Activated naive CD8-positive, alpha-beta T cell treated with anti-CD3 and anti-CD28 coated beads, Interleukin-2, amount 50 U/mL, for 24 hours (primary cell): ENCODE measurements around the gene PDIK1L.

Source experiments
- ATAC-seq: fragments of 150-1000 bp; cut with Tn5 transposase; one replicate; pipeline ENCODE4 v1.10.0; 2021
- DNase-seq: peaks from one replicate; pipeline ENCODE4 v3.0.0; 2021
- H3K27ac Mint-ChIP-seq: one replicate; pipeline ENCODE4 v1.8.0; 2021; ENCODE audit warnings: mild to moderate bottlenecking, mixed read lengths
- H3K27me3 Mint-ChIP-seq: one replicate; pipeline ENCODE4 v1.8.0; 2021; ENCODE audit warnings: mixed read lengths
- H3K36me3 Mint-ChIP-seq: one replicate; pipeline ENCODE4 v1.8.0; 2021; ENCODE audit warnings: low read depth, mixed read lengths
- H3K4me1 Mint-ChIP-seq: one replicate; pipeline ENCODE4 v1.8.0; 2021; ENCODE audit warnings: mixed read lengths
- H3K4me3 Mint-ChIP-seq: one replicate; pipeline ENCODE4 v1.8.0; 2021; ENCODE audit warnings: mild to moderate bottlenecking, moderate library complexity, mixed read lengths
- H3K9me3 Mint-ChIP-seq: one replicate; pipeline ENCODE4 v1.8.0; 2021; ENCODE audit warnings: mixed read lengths

Gene PDIK1L

DNA sequence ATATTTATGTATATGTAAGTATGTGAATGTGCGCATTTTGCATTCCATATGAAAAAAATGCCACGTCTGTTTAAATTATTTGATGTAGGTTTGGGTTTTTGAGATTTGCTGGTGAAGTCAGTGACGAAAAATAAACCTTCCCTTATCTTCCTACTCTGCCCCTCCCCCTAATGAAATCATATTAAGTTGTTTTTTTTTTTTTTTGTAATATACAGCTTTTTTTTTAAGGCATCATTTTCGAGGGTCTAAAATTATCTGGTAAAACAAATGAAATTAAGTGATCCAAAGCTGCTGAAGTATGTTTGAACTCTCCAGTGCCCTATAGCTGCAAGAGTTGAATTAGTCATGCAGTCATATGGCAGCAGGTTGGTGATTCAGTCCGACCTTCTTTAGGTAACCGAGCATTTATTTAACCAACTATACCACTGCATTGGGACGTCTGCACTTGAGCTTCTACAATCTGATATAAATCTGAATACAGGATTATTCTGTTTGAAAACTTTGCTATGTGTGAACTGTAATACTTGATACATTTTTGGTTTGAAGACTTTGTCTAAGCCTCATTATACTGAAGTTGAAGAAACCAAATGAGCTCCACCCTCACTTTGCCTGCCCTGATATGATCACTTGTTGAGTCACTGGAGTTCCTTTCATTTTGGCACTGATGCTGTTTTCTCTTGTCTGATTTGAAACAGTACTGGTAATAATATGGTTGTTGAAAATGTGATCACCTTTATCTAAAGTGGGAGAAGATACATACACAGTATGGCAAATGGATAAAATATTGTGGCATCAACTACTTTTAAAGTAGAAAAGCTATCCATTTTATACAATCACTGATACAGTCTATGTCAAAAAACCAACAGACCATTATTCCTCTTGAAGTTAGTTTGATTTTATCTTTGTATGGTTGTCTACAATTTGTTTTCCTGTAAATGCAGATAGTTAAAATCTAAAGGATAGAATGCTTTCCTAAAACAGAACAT, 11.7 kb downstream of the PDIK1L start:
- no peaks in the 10 kb centered on the region for H3K9me3 Mint-ChIP-seq
- peaks cover 67% of the 10 kb centered on the region for H3K4me1 Mint-ChIP-seq
- no peak overlapping the region for H3K4me3 Mint-ChIP-seq
- peaks cover 22% of the 10 kb centered on the region for H3K36me3 Mint-ChIP-seq
- ATAC-seq (peak; percentile 83), DNase-seq (no peak)
- H3K27ac Mint-ChIP-seq: peak overlapping the region; percentile 63
- no peaks in the 10 kb centered on the region for H3K27me3 Mint-ChIP-seq

GRCh38 chr1:26124418-26125331, 13.1 kb downstream of the PDIK1L start:
- Mint-ChIP-seq H3K27me3 (peaks cover 3% of the 10 kb centered on the region), H3K4me1 (peaks cover 64% of the 10 kb centered on the region), H3K4me3 (no peak overlapping the region), H3K27ac (no peak overlapping the region), H3K36me3 (peaks cover 17% of the 10 kb centered on the region), H3K9me3 (no peaks in the 10 kb centered on the region)
- ATAC-seq (no peak), DNase-seq (no peak)

- Mint-ChIP-seq H3K27me3 (peaks cover 3% of the 10 kb centered on the region), H3K4me1 (peaks cover 58% of the 10 kb centered on the region), H3K4me3 (no peak overlapping the region), H3K9me3 (no peaks in the 10 kb centered on the region), H3K27ac (no peak overlapping the region), H3K36me3 (peaks cover 14% of the 10 kb centered on the region)
- ATAC-seq (no peak), DNase-seq (no peak)
Observed at GRCh38 chr1:26125382-26125781, 13.8 kb downstream of the PDIK1L start.

DNA sequence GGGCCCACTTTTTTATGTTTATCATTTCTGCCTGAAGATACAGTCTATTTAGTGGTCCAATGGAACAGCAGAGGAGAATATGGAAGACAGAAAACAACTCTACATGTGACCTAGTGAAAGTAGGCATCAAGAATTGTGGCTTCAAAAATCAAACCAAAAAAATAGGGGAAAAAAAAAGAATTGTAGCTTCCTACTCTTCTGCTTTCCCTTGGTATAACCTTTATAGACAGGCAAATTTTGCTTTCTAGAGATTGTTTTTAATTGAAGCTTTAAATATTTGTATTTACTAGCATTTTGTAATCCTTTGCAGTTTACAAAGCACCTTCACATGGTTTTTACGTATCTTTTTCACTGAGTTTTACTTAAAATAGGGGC, 14.3 kb downstream of the PDIK1L start:
- no peak for ATAC-seq
- no peak for DNase-seq
- Mint-ChIP-seq H3K27me3 (peaks cover 3% of the 10 kb centered on the region), H3K4me3 (peak overlapping the region; percentile 61), H3K9me3 (no peaks in the 10 kb centered on the region), H3K36me3 (peaks cover 14% of the 10 kb centered on the region), H3K4me1 (peaks cover 58% of the 10 kb centered on the region), H3K27ac (peak overlapping the region; percentile 71)

GRCh38 chr1:26126321-26127084, 14.9 kb downstream of the PDIK1L start:
- Mint-ChIP-seq H3K27ac (peak overlapping the region; percentile 71), H3K36me3 (peaks cover 14% of the 10 kb centered on the region), H3K27me3 (peaks cover 3% of the 10 kb centered on the region), H3K4me3 (peak overlapping the region; percentile 61), H3K4me1 (peaks cover 58% of the 10 kb centered on the region), H3K9me3 (no peaks in the 10 kb centered on the region)
- peak; percentile 15 for DNase-seq
- ATAC-seq: peak; percentile 88

DNA sequence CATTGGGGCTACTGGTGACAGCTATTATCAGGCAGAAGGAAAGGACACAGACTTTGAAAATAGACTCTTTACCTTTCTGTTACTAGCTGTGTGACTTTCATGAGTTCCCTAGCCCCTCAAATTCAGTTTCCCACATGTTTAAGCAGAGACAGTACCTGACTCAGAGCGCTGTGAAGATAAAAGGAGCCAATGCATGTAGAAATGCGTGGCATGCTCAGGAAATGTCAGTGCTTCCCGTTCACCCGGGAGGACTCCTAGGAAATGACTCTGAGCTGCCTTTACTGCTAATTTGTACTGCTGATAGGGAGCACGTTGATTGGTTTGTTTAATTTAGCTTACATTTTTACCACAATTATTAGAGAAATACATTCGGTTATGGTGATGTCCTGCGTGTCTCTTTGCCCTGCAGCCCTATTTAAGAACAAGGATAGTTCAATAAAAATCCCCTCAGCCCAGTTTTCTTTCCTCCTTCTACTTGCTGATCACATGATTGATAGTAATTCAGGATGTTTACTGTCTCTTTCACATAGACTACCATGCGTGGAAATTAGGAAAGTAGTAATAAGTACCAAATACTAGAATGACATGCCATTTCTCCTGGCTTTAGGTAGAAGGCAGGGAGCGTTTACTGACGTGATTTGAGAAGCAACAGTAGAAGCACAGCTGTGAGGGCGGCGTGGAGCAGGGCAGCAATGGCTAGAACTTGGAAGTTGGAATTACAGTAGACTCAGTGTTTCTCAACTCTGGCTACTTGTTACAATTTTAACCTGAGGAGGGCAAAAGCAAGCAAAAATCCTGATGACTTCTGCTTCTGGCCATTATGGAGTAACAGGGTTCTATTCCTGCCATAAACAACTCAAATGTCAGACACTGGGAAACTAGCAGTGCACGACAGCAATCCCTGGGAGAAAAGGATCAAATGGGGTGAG, 15.9 kb downstream of the PDIK1L start:
- H3K27ac Mint-ChIP-seq: peak overlapping the region; percentile 63
- H3K9me3 Mint-ChIP-seq: no peaks in the 10 kb centered on the region
- H3K4me3 Mint-ChIP-seq: peak overlapping the region; percentile 35
- peaks cover 4% of the 10 kb centered on the region for H3K27me3 Mint-ChIP-seq
- peaks cover 7% of the 10 kb centered on the region for H3K36me3 Mint-ChIP-seq
- DNase-seq: no peak
- peaks cover 58% of the 10 kb centered on the region for H3K4me1 Mint-ChIP-seq
- ATAC-seq: no peak

DNA sequence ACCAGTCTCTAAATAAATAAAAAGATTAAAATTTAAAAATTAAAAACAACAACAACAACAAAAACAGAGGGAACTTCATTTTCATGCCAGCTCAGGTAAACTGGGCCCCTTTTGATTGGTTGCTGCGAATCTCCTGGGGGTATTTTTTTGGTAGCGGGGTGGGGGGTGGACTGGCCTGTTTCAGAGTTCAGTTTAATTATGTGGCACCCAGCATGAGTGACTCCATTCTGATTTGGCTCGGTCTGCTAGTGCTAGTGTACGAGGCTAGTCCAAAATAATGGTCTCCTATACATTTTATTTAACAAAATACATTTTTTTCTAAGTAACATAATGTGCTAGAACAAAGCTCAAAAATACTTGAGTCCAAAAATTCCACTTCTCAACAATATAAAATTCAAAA, 18.2 kb downstream of the PDIK1L start:
- no peaks in the 10 kb centered on the region for H3K9me3 Mint-ChIP-seq
- no peak overlapping the region for H3K4me3 Mint-ChIP-seq

DNA sequence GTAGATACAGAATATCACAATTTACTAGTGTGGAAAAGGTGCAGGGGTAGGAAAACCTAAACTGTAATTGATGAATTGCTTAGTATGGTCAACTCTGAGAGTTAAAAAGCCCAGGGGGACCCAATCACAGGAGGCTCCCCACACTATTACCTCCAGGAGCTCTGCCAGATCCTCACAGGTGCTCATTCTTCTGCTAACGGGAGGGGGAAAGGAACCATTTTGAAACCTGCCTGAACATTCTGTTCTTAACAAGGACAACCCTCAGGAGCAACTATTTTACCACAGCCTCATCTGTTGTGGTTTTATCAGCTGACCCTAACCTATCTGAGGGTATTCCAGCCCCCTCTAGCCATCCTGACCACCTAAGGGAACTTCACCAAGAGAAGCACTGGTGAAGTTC, 19.1 kb downstream of the PDIK1L start:
- peaks cover 4% of the 10 kb centered on the region for H3K27me3 Mint-ChIP-seq
- H3K9me3 Mint-ChIP-seq: no peaks in the 10 kb centered on the region
- H3K36me3 Mint-ChIP-seq: no peaks in the 10 kb centered on the region
- ATAC-seq (no peak), DNase-seq (no peak)
- H3K4me3 Mint-ChIP-seq: no peak overlapping the region
- H3K27ac Mint-ChIP-seq: no peak overlapping the region
- peaks cover 32% of the 10 kb centered on the region for H3K4me1 Mint-ChIP-seq

More for the DNA sequence above, 18.2 kb downstream of the PDIK1L start:
- ATAC-seq (no peak), DNase-seq (no peak)
- H3K27ac Mint-ChIP-seq: no peak overlapping the region
- peaks cover 2% of the 10 kb centered on the region for H3K36me3 Mint-ChIP-seq
- peaks cover 38% of the 10 kb centered on the region for H3K4me1 Mint-ChIP-seq
- peaks cover 4% of the 10 kb centered on the region for H3K27me3 Mint-ChIP-seq

- H3K27ac Mint-ChIP-seq: no peak overlapping the region
- ATAC-seq (no peak), DNase-seq (no peak)
- H3K4me1 Mint-ChIP-seq: peaks cover 16% of the 10 kb centered on the region
- peaks cover 4% of the 10 kb centered on the region for H3K27me3 Mint-ChIP-seq
- H3K4me3 Mint-ChIP-seq: no peak overlapping the region
- H3K36me3 Mint-ChIP-seq: no peaks in the 10 kb centered on the region
- H3K9me3 Mint-ChIP-seq: no peaks in the 10 kb centered on the region
Observed at GRCh38 chr1:26132128-26132833, 20.7 kb downstream of the PDIK1L start.

DNA sequence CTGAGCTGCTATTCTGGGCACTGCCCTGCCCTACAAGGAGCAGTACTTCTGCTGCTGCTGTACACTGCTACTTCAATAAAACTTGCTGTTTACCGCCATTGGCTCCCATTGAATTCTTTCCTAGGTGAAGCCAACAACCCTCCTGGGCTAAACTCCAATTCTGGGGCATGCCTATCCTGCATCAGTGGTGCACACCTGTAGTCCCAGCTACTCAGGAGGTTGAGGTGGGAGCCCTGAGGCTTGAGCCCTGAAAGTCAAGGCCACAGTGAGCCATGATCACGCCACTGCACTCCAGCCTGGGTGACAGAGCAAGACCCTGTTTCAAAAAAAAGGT, 21.2 kb downstream of the PDIK1L start:
- Mint-ChIP-seq H3K4me3 (no peak overlapping the region), H3K27ac (no peak overlapping the region), H3K36me3 (no peaks in the 10 kb centered on the region), H3K9me3 (no peaks in the 10 kb centered on the region), H3K4me1 (peaks cover 11% of the 10 kb centered on the region), H3K27me3 (peaks cover 4% of the 10 kb centered on the region)
- no peak for ATAC-seq
- no peak for DNase-seq

GRCh38 chr1:26134466-26134865, 22.8 kb downstream of the PDIK1L start:
- no peak for DNase-seq
- Mint-ChIP-seq H3K27me3 (peaks cover 2% of the 10 kb centered on the region), H3K27ac (no peak overlapping the region), H3K9me3 (no peaks in the 10 kb centered on the region), H3K36me3 (no peaks in the 10 kb centered on the region), H3K4me3 (no peak overlapping the region), H3K4me1 (peaks cover 9% of the 10 kb centered on the region)
- ATAC-seq: no peak

DNA sequence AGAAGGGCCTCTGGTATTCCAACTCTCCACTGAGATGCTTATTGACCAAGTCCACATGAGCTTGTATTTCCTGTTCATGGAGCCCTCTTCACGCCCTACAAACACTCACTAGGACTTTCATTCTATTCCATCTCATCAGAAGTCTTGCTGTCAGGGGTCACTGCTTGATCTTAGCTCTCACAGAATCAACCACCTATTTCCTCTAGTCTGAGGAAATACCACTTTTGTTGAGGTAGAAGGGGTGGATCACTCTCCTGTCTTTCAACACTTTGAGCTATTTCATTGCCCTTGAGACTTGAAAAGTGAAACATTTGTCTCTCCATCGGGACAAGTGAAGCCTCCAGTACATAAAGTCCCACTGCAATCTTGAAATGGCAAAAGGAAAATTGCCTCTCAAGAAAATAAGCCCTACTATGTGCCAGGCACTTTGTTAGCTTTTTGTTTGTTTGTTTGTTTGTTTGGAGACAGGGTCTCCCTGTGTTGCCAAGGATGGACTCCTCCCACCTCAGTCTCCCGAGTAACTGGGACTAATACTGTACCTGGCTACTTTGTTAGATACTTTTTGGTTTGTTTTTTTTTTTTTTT, 27.4 kb downstream of the PDIK1L start:
- Mint-ChIP-seq H3K27me3 (no peaks in the 10 kb centered on the region), H3K27ac (no peak overlapping the region), H3K36me3 (no peaks in the 10 kb centered on the region), H3K4me1 (peaks cover 6% of the 10 kb centered on the region), H3K9me3 (no peaks in the 10 kb centered on the region), H3K4me3 (no peak overlapping the region)
- DNase-seq (no peak), ATAC-seq (no peak)

DNA sequence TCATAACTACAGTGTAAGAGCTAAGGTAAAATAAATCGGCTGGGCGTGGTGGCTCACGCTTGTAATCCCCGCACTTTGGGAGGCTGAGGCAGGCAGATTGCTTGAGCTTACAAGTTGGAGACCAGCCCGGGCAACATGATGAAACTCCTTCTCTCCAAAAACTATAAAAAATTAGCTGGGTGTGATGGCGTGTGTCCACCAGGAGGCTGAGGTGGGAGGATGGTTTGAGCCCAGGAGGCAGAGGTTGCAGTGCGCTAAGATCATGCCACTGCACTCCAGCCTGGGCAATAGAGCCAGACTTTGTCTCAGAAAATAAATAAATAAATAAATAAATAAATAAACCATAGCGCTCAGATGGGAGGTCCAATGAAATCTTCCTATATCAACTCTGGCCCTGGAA, 30.5 kb downstream of the PDIK1L start:
- ATAC-seq (no peak), DNase-seq (no peak)
- H3K4me3 Mint-ChIP-seq: no peak overlapping the region
- H3K27me3 Mint-ChIP-seq: peaks cover 5% of the 10 kb centered on the region
- no peaks in the 10 kb centered on the region for H3K9me3 Mint-ChIP-seq
- H3K4me1 Mint-ChIP-seq: peaks cover 6% of the 10 kb centered on the region
- H3K27ac Mint-ChIP-seq: no peak overlapping the region
- no peaks in the 10 kb centered on the region for H3K36me3 Mint-ChIP-seq
